HepG2 (cell line): ENCODE results near the gene PRKAR2A. TPM values are rescaled to one million over a fixed set of nuclear protein-coding genes. Genes with fewer than 3 reads are reported as not detected.

Experiments used
- GTF3A ChIP-seq: sonication (generic); formaldehyde crosslinking; conservative IDR thresholded peaks from 2 replicates; pipeline ENCODE4 v1.4.0; 2020; ENCODE audit warnings: mild to moderate bottlenecking, missing genetic modification reagents
- HNF4G ChIP-seq, 2 experiments: sonication (generic) in 1 of 2; formaldehyde crosslinking in 1 of 2; IDR thresholded peaks; 2 replicates each; pipeline versions ENCODE4 v1.4.0 to v1.6.1; 2011 to 2020; ENCODE audit warnings: borderline replicate concordance in 2 of 2, low read depth in 2 of 2, mild to moderate bottlenecking in 2 of 2, low read length in 1 of 2, missing genetic modification reagents in 1 of 2, moderate library complexity in 1 of 2
- MAF1 ChIP-seq: sonication (generic); formaldehyde crosslinking; IDR thresholded peaks from 2 replicates; pipeline ENCODE4 v1.5.0; 2020; ENCODE audit warnings: missing genetic modification reagents, borderline replicate concordance
- ZNF446 ChIP-seq: sonication (generic); formaldehyde crosslinking; IDR thresholded peaks from 2 replicates; pipeline ENCODE4 v1.5.0; 2020; ENCODE audit warnings: mild to moderate bottlenecking, missing genetic modification reagents
- ZNF749 ChIP-seq: sonication (generic); formaldehyde crosslinking; IDR thresholded peaks from 2 replicates; pipeline ENCODE4 v1.8.0; 2022; ENCODE audit warnings: mild to moderate bottlenecking, missing genetic modification reagents, moderate library complexity, borderline replicate concordance
- polyA plus RNA-seq, 8 experiments: library from polyadenylated mRNA; depleted of rRNA in 3 of 8; stranded (reverse) in 7 of 8; unstranded in 1 of 8; fragments of >200 nt; fragmentation: Illumina TruSeq in 4 of 8; extraction: Trizol in 4 of 8; gene quantifications; 2 replicates each; pipeline versions ENCODE4 v1.2.1 to v1.2.3, GENCODE V29; 2011 to 2016; ENCODE audit warnings: low read depth in 4 of 8, missing spikeins in 1 of 8, mixed read lengths in 1 of 8; ENCODE audit not compliant: insufficient read depth in 1 of 8
- total RNA-seq, 5 experiments: library from RNA; depleted of rRNA; stranded (reverse); fragments of >200 nt; fragmentation: Illumina TruSeq; extraction: Trizol; gene quantifications; 2 replicates each; pipeline ENCODE4 v1.2.3, GENCODE V29; 2016; ENCODE audit warnings: low read depth in 1 of 5
- TF ChIP-seq, protein P1 (sequence below): sonication (generic); formaldehyde crosslinking; IDR thresholded peaks from 2 replicates; pipeline ENCODE4 v1.5.0; 2020; ENCODE audit warnings: mild to moderate bottlenecking, missing genetic modification reagents
- TF ChIP-seq, protein P2 (sequence below): sonication (generic); formaldehyde crosslinking; IDR thresholded peaks from 2 replicates; pipeline ENCODE4 v1.5.0; 2020; ENCODE audit warnings: missing genetic modification reagents, mild to moderate bottlenecking, borderline replicate concordance
- TF ChIP-seq, protein P3 (sequence below): sonication (generic); formaldehyde crosslinking; conservative IDR thresholded peaks from 2 replicates; pipeline ENCODE4 v1.8.1; 2023; ENCODE audit warnings: missing genetic modification reagents
- TF ChIP-seq, protein P4 (sequence below): sonication (generic); formaldehyde crosslinking; IDR thresholded peaks from 2 replicates; pipeline ENCODE4 v1.4.0; 2020; ENCODE audit warnings: mild to moderate bottlenecking, missing genetic modification reagents

Gene PRKAR2A
- total and polyA plus RNA-seq, 2 of the 13 experiments (the other 11 are each of a cell fraction or from before 2014, with no cell fraction given), result 11.8 to 29.2 TPM

DNA sequence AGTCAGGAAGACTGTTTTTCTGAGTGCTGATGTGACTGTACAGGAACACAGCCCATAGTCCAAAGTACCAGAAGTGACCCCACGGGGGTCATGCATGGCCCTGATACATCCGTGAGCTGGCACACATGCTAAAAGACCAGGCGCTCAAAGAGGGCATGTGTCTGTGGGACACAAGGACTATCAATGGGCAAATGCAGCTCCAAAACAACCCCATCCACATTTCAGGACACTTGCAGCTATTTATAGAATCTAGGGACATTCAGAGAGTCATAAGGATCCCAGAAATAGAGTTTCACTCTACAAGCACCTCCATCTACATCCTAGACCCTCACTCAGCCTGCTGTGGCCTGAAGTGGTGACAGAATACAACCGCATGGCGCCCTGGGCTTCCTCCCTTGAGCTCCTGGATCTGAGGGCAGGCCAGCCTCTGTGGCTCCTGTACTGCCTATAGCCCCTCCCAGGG lies 34.0 kb upstream of the PRKAR2A start (continued):
- TF ChIP-seq, protein P1, sequence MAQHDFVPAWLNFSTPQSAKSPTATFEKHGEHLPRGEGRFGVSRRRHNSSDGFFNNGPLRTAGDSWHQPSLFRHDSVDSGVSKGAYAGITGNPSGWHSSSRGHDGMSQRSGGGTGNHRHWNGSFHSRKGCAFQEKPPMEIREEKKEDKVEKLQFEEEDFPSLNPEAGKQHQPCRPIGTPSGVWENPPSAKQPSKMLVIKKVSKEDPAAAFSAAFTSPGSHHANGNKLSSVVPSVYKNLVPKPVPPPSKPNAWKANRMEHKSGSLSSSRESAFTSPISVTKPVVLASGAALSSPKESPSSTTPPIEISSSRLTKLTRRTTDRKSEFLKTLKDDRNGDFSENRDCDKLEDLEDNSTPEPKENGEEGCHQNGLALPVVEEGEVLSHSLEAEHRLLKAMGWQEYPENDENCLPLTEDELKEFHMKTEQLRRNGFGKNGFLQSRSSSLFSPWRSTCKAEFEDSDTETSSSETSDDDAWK (CRISPR knock-in tag), result no peak
- TF ChIP-seq ZNF749, result no peak
- no peak for TF ChIP-seq ZNF446 (CRISPR knock-in tag)
- TF ChIP-seq GTF3A (CRISPR knock-in tag), result no peak
- no peak for TF ChIP-seq MAF1 (CRISPR knock-in tag)
- TF ChIP-seq, protein P2, sequence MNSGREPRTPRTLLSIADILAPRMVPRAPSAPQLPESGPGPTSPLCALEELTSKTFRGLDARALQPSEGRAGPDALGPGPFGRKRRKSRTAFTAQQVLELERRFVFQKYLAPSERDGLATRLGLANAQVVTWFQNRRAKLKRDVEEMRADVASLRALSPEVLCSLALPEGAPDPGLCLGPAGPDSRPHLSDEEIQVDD, result no peak
- TF ChIP-seq, protein P3, sequence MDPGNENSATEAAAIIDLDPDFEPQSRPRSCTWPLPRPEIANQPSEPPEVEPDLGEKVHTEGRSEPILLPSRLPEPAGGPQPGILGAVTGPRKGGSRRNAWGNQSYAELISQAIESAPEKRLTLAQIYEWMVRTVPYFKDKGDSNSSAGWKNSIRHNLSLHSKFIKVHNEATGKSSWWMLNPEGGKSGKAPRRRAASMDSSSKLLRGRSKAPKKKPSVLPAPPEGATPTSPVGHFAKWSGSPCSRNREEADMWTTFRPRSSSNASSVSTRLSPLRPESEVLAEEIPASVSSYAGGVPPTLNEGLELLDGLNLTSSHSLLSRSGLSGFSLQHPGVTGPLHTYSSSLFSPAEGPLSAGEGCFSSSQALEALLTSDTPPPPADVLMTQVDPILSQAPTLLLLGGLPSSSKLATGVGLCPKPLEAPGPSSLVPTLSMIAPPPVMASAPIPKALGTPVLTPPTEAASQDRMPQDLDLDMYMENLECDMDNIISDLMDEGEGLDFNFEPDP (CRISPR knock-in tag), result no peak
- TF ChIP-seq, protein P4, sequence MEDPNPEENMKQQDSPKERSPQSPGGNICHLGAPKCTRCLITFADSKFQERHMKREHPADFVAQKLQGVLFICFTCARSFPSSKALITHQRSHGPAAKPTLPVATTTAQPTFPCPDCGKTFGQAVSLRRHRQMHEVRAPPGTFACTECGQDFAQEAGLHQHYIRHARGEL (CRISPR knock-in tag), result no peak
- no peak for TF ChIP-seq HNF4G (IDR thresholded peaks at IDR 0.05; ENCODE audit: borderline replicate concordance, low read depth, low read length)
- no peak for TF ChIP-seq HNF4G (CRISPR knock-in tag; IDR thresholded peaks at IDR 0.05; ENCODE audit: borderline replicate concordance, low read depth)
